SK-N-SH (cell line): ENCODE results near the gene COMMD10. TPM values are rescaled to one million over a fixed set of nuclear protein-coding genes. Genes with fewer than 3 reads are reported as not detected.

Source experiments
- CTCF ChIA-PET: fragments of 300-600, 350-600 bp; formaldehyde crosslinking; extraction: SDS; loops from one replicate; lab custom pipeline; 2021; lab: Yijun Ruan, JAX
- POLR2A ChIA-PET: fragments of 350-600 bp; sonication (Branson Sonifier 250); formaldehyde crosslinking; extraction: SDS; loops from one replicate; lab custom pipeline; 2020; ENCODE audit warnings: antibody characterized with exemption, inconsistent platforms; lab: Yijun Ruan, JAX
- DNase-seq: peaks from one replicate; pipeline ENCODE4 v3.0.0; 2012
- H2AFZ ChIP-seq: fragments of 200-600 bp; sonication (generic); 2 replicates; pipeline ENCODE4 v1.8.1; 2016; ENCODE audit warnings: antibody characterized with exemption, mild to moderate bottlenecking, low read depth
- H3F3A ChIP-seq: fragments of 200-600 bp; sonication (generic); replicated peaks from 2 replicates; pipeline ENCODE3; 2016; ENCODE audit warnings: antibody characterized with exemption, mild to moderate bottlenecking; ENCODE audit not compliant: insufficient read depth
- H3K27ac ChIP-seq, 2 experiments: fragments of 200-500 bp in 1 of 2; fragments of 200-600 bp in 1 of 2; sonication (Bioruptor generic) in 1 of 2; sonication (generic), shearing (Covaris generic) in 1 of 2; 2 replicates each; pipeline versions ENCODE4 v1.5.1 to v1.6.1; 2014 to 2016; ENCODE audit warnings: low read depth in 2 of 2, inconsistent platforms in 1 of 2, low read length in 1 of 2, mild to moderate bottlenecking in 1 of 2, mixed read lengths in 1 of 2
- H3K27me3 ChIP-seq: fragments of 200-600 bp; sonication (generic), shearing (Covaris generic); 2 replicates; pipeline ENCODE4 v1.6.1; 2016; ENCODE audit warnings: mixed run types; ENCODE audit not compliant: insufficient read depth
- H3K36me3 ChIP-seq, 2 experiments: fragments of 200-500 bp in 1 of 2; fragments of 200-600 bp in 1 of 2; sonication (Bioruptor generic) in 1 of 2; sonication (generic) in 1 of 2; replicated peaks in 1 of 2; 2 replicates each; pipeline versions ENCODE3 to v1.5.1; 2014 to 2016; ENCODE audit warnings: low read length in 1 of 2, mild to moderate bottlenecking in 1 of 2; ENCODE audit not compliant: insufficient read depth in 2 of 2, control insufficient read depth in 1 of 2
- H3K4me1 ChIP-seq, 2 experiments: fragments of 200-500 bp in 1 of 2; fragments of 200-600 bp in 1 of 2; sonication (Bioruptor generic) in 1 of 2; sonication (generic), shearing (Covaris generic) in 1 of 2; 2 replicates each; pipeline versions ENCODE4 v1.5.1 to v1.6.1; 2014 to 2016; ENCODE audit warnings: low read depth in 1 of 2, low read length in 1 of 2, mixed run types in 1 of 2; ENCODE audit not compliant: insufficient read depth in 2 of 2, control insufficient read depth in 1 of 2
- H3K4me2 ChIP-seq: fragments of 200-600 bp; sonication (generic), shearing (Covaris generic); 2 replicates; pipeline ENCODE4 v1.6.1; 2017; ENCODE audit warnings: mixed run types
- H3K4me3 ChIP-seq, 2 experiments: fragments of 200-500 bp in 1 of 2; fragments of 200-600 bp in 1 of 2; sonication (Bioruptor generic) in 1 of 2; sonication (generic), shearing (Covaris generic) in 1 of 2; 2 replicates each; pipeline versions ENCODE4 v1.5.1 to v1.8.1; 2014 to 2016; ENCODE audit warnings: low read depth in 2 of 2, inconsistent platforms in 1 of 2, low read length in 1 of 2, mild to moderate bottlenecking in 1 of 2, mixed read lengths in 1 of 2, moderate library complexity in 1 of 2
- H3K79me2 ChIP-seq: fragments of 200-600 bp; sonication (generic); 2 replicates; pipeline ENCODE4 v1.8.1; 2017; ENCODE audit warnings: mild to moderate bottlenecking; ENCODE audit not compliant: insufficient read depth
- H3K9ac ChIP-seq: fragments of 200-600 bp; sonication (generic); 2 replicates; pipeline ENCODE4 v1.6.1; 2017; ENCODE audit warnings: mixed run types
- H3K9me2 ChIP-seq: fragments of 200-600 bp; sonication (generic); 2 replicates; pipeline ENCODE4 v1.6.1; 2017; ENCODE audit warnings: mixed run types
- H3K9me3 ChIP-seq: fragments of 200-600 bp; sonication (generic); 2 replicates; pipeline ENCODE4 v1.6.1; 2017; ENCODE audit warnings: mixed run types, mild to moderate bottlenecking, moderate library complexity
- H4K20me1 ChIP-seq: fragments of 200-600 bp; sonication (generic); 2 replicates; pipeline ENCODE4 v1.6.1; 2017; ENCODE audit warnings: mild to moderate bottlenecking, mixed run types; ENCODE audit not compliant: insufficient read depth
- CTCF ChIP-seq: fragments of 200-600 bp; sonication (generic); IDR thresholded peaks from 2 replicates; pipeline ENCODE4 v1.6.1; 2017; ENCODE audit warnings: antibody characterized with exemption, mild to moderate bottlenecking, moderate library complexity
- EP300 ChIP-seq, 2 experiments: IDR thresholded peaks; 2 replicates each; pipeline versions ENCODE4 v1.4.0 to v1.6.1; 2012; ENCODE audit warnings: borderline replicate concordance in 1 of 2, low read depth in 1 of 2, low read length in 1 of 2
- FOSL2 ChIP-seq: IDR thresholded peaks from 2 replicates; pipeline ENCODE4 v1.4.0; 2012; ENCODE audit warnings: low read depth, mild to moderate bottlenecking, moderate library complexity, borderline replicate concordance
- FOXJ3 ChIP-seq: sonication (generic); formaldehyde crosslinking; IDR thresholded peaks from 2 replicates; pipeline ENCODE4 v1.5.1; 2020; ENCODE audit warnings: mild to moderate bottlenecking, missing genetic modification reagents
- FOXM1 ChIP-seq: IDR thresholded peaks from 2 replicates; pipeline ENCODE4 v1.4.0; 2012; ENCODE audit warnings: low read depth, mild to moderate bottlenecking
- JUND ChIP-seq: IDR thresholded peaks from 2 replicates; pipeline ENCODE4 v1.4.0; 2012
- MAX ChIP-seq: IDR thresholded peaks from 2 replicates; pipeline ENCODE4 v1.4.0; 2012; ENCODE audit warnings: low read depth
- MEF2A ChIP-seq: IDR thresholded peaks from 2 replicates; pipeline ENCODE4 v1.4.0; 2012; ENCODE audit warnings: low read depth, borderline replicate concordance
- MXI1 ChIP-seq: IDR thresholded peaks from 2 replicates; pipeline ENCODE4 v1.6.1; 2012; ENCODE audit warnings: mild to moderate bottlenecking, low read depth, low read length, improper control_type of control experiment
- NRF1 ChIP-seq: IDR thresholded peaks from 2 replicates; pipeline ENCODE4 v1.6.1; 2012; ENCODE audit warnings: low read depth, mild to moderate bottlenecking, low read length
- PBX3 ChIP-seq: IDR thresholded peaks from 2 replicates; pipeline ENCODE4; 2012
- POLR2AphosphoS5 ChIP-seq: IDR thresholded peaks from 2 replicates; pipeline ENCODE4 v1.6.1; 2012; ENCODE audit warnings: low read depth, low read length
- RCOR1 ChIP-seq: fragments of 150-350 bp; IDR thresholded peaks from 2 replicates; pipeline ENCODE4 v1.6.1; 2017; ENCODE audit warnings: antibody characterized with exemption, low read length
- RFX5 ChIP-seq: IDR thresholded peaks from 2 replicates; pipeline ENCODE4 v1.6.1; 2012; ENCODE audit warnings: mild to moderate bottlenecking, improper control_type of control experiment, low read length
- TEAD4 ChIP-seq: IDR thresholded peaks from 2 replicates; pipeline ENCODE4 v1.4.0; 2012; ENCODE audit warnings: mild to moderate bottlenecking, borderline replicate concordance; ENCODE audit not compliant: insufficient read depth
- USF1 ChIP-seq: IDR thresholded peaks from 2 replicates; pipeline ENCODE4 v1.4.0; 2012; ENCODE audit warnings: low read depth, borderline replicate concordance
- USF2 ChIP-seq: fragments of 150-350 bp; IDR thresholded peaks from 2 replicates; pipeline ENCODE4 v1.6.1; 2017; ENCODE audit warnings: antibody characterized with exemption, low read length, low read depth, borderline replicate concordance
- whole genome bisulfite sequencing: methylation state at CpG from one replicate; pipeline ENCODE4 v1.1.6; 2017; ENCODE audit warnings: low lambda C conversion rate; 5-methylcytosine and 5-hydroxymethylcytosine counted together
- polyA plus RNA-seq, 3 experiments: library from polyadenylated mRNA; depleted of rRNA; stranded (reverse); fragments of >200 nt; gene quantifications; 2 replicates each; pipeline ENCODE4 v1.2.3, GENCODE V29; 2012

COMMD10 gene
- polyA plus RNA-seq, 1 of the 3 experiments (the other 2 are of a cell fraction): 9.4 TPM

GRCh38 chr5:116153687-116154174 lies 68.9 kb downstream of the COMMD10 start:
- no peak for DNase-seq
- Histone ChIP-seq H2AFZ (no peak overlapping the region), H3K36me3 (no peaks in the 10 kb centered on the region), H3K4me2 (no peak overlapping the region), H3K79me2 (no peaks in the 10 kb centered on the region), H3F3A (no peaks in the 10 kb centered on the region), H4K20me1 (no peaks in the 10 kb centered on the region), H3K27me3 (no peaks in the 10 kb centered on the region), H3K9me2 (no peaks in the 10 kb centered on the region), H3K4me1 (no peaks in the 10 kb centered on the region; a peak in 1 of 4 replicates), H3K27ac (no peak overlapping the region; a peak in 1 of 4 replicates), H3K4me3 (no peak overlapping the region), H3K9ac (no peak overlapping the region), H3K9me3 (no peaks in the 10 kb centered on the region)
- no peak for TF ChIP-seq POLR2AphosphoS5
- no peak for TF ChIP-seq JUND
- TF ChIP-seq CTCF: no peak
- TF ChIP-seq FOSL2: no peak
- no peak for TF ChIP-seq TEAD4
- TF ChIP-seq MXI1: no peak
- no peak for TF ChIP-seq FOXM1
- TF ChIP-seq FOXJ3 (CRISPR knock-in tag): no peak
- TF ChIP-seq NRF1: no peak
- no peak for TF ChIP-seq EP300 (IDR thresholded peaks at IDR 0.05; ENCODE audit: borderline replicate concordance in 1 of 2, low read depth in 1 of 2, low read length in 1 of 2)
- no peak for TF ChIP-seq MEF2A
- TF ChIP-seq USF1: no peak
- no peak for TF ChIP-seq RFX5
- no peak for TF ChIP-seq USF2
- TF ChIP-seq MAX: no peak
- TF ChIP-seq RCOR1: no peak
- no peak for TF ChIP-seq PBX3
- 89% methylated on average over 2 of the region's 2 CpGs for WGBS
- POLR2A ChIA-PET: no interaction called here
- CTCF ChIA-PET: interaction anchor here (0.6 to 1.4 kb wide), 3 partner anchors 15 to 16 kb away, joined by 3 to 6 read pairs (median 4); no protein-coding TSS in a partner anchor
